Caco-2 (cell line): ENCODE results near the gene MYBPHL. TPM values are rescaled to one million over a fixed set of nuclear protein-coding genes. Genes with fewer than 3 reads are reported as not detected.

Experiments used
- BruUV-seq: library from RNA; stranded (reverse); fragments of 400-500 nt; replicated peaks from 2 replicates; lab custom pipeline; 2021; lab: Mats Ljungman, UMichigan
- CTCF ChIA-PET: fragments of 300-600 bp; sonication (Branson Sonifier 250); formaldehyde crosslinking; loops from one replicate; lab custom pipeline; 2022; ENCODE audit warnings: antibody characterized with exemption; lab: Charles Lee
- POLR2A ChIA-PET: fragments of 300-600 bp; sonication (Branson Sonifier 250); formaldehyde crosslinking; loops from one replicate; lab custom pipeline; 2022; ENCODE audit warnings: antibody characterized with exemption; lab: Charles Lee
- DNase-seq, 2 experiments: peaks; one replicate each; pipeline versions ENCODE4 v3.0.0 to v3.0.0-alpha.2; 2020 to 2022
- H3K27me3 ChIP-seq: replicated peaks from 2 replicates; pipeline ENCODE4 v1.6.0; 2011; ENCODE audit warnings: low read length; ENCODE audit not compliant: control insufficient read depth, insufficient read depth
- H3K36me3 ChIP-seq: 2 replicates; pipeline ENCODE4 v1.5.1; 2011; ENCODE audit warnings: low read length; ENCODE audit not compliant: control insufficient read depth, insufficient read depth
- H3K4me1 ChIP-seq: fragments of 250-450 bp; sonication (Bioruptor Pico); 2 replicates; pipeline ENCODE4 v1.5.1; 2020; ENCODE audit warnings: mild to moderate bottlenecking
- H3K4me3 ChIP-seq: 2 replicates; pipeline ENCODE4 v1.5.1; 2011; ENCODE audit warnings: low read depth, mild to moderate bottlenecking, control low read depth, low read length
- H3K9me3 ChIP-seq: fragments of 250-450 bp; sonication (Bioruptor Pico); 2 replicates; pipeline ENCODE4 v1.5.1; 2020; ENCODE audit warnings: mild to moderate bottlenecking, moderate library complexity
- H3K27ac Mint-ChIP-seq: one replicate; pipeline ENCODE4 v1.8.0; 2022; ENCODE audit warnings: mixed read lengths; ENCODE audit not compliant: unreplicated experiment
- H3K27me3 Mint-ChIP-seq: one replicate; pipeline ENCODE4 v1.8.0; 2022; ENCODE audit warnings: mixed read lengths; ENCODE audit not compliant: insufficient read depth, unreplicated experiment
- H3K36me3 Mint-ChIP-seq: one replicate; pipeline ENCODE4 v1.8.0; 2022; ENCODE audit warnings: mild to moderate bottlenecking, mixed read lengths; ENCODE audit not compliant: insufficient read depth, unreplicated experiment
- H3K4me1 Mint-ChIP-seq: one replicate; pipeline ENCODE4 v1.8.0; 2022; ENCODE audit warnings: low read depth, mixed read lengths; ENCODE audit not compliant: unreplicated experiment
- H3K4me3 Mint-ChIP-seq: one replicate; pipeline ENCODE4 v1.8.0; 2022; ENCODE audit warnings: mild to moderate bottlenecking, moderate library complexity, mixed read lengths; ENCODE audit not compliant: unreplicated experiment
- H3K9me3 Mint-ChIP-seq: one replicate; pipeline ENCODE4 v1.8.0; 2022; ENCODE audit warnings: mixed read lengths; ENCODE audit not compliant: unreplicated experiment
- intact Hi-C: fragments of 100-400 bp; cut with micrococcal nuclease; formaldehyde crosslinking; loops from one replicate; pipeline ENCODE4 v1.10.0; 2022; ENCODE audit not compliant: unreplicated experiment
- total RNA-seq: library from RNA; stranded (reverse); gene quantifications from 2 replicates; pipeline ENCODE4 v1.2.3, GENCODE V29; 2022
- TF ChIP-seq, protein P1 (sequence below), 2 experiments: fragments of 200-600 bp in 1 of 2; IDR thresholded peaks; 1 replicate in 1 of 2; 2 replicates in 1 of 2; pipeline versions ENCODE4 v1.5.1 to v1.8.0; 2011 to 2022; ENCODE audit warnings: antibody characterized with exemption in 1 of 2, control low read depth in 1 of 2, inconsistent platforms in 1 of 2, low read depth in 1 of 2, low read length in 1 of 2, mild to moderate bottlenecking in 1 of 2, moderate library complexity in 1 of 2; ENCODE audit not compliant: insufficient read depth in 1 of 2, severe bottlenecking in 1 of 2, unreplicated experiment in 1 of 2

The MYBPHL gene
- total RNA-seq, 1 experiment from 2014 or later = not detected

DNA sequence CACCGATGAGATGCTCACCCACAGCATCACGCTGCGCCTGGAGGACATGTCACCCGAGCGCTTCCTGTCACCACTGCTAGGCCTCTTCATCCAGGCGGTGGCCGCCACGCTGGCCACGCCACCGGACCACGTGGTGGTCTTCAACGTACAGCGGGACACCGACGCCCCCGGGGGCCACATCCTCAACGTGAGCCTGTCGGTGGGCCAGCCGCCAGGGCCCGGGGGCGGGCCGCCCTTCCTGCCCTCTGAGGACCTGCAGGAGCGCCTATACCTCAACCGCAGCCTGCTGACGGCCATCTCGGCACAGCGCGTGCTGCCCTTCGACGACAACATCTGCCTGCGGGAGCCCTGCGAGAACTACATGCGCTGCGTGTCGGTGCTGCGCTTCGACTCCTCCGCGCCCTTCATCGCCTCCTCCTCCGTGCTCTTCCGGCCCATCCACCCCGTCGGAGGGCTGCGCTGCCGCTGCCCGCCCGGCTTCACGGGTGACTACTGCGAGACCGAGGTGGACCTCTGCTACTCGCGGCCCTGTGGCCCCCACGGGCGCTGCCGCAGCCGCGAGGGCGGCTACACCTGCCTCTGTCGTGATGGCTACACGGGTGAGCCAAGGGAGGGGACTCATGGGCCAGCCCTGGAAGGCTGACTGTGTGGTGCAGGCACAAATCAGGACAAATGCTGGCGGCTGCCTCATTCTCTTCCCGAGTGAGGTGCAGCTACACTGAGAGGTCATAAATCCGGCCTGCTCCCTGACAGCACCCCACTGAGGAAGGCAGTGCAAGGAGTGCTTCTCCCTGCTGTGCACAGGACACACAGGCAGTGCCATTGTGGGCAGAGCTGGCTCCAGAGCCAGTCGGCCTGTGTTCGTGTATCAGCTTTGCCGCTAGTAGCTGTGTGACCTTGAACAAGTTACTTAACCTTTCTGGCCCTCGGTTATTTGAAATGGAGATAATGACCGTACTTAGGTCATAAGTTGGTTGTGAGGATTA is 48.0 kb downstream of the MYBPHL start:
- no peak overlapping the region for H3K4me3 Mint-ChIP-seq
- no peaks in the 10 kb centered on the region for H3K36me3 Mint-ChIP-seq
- TF ChIP-seq, protein P1, sequence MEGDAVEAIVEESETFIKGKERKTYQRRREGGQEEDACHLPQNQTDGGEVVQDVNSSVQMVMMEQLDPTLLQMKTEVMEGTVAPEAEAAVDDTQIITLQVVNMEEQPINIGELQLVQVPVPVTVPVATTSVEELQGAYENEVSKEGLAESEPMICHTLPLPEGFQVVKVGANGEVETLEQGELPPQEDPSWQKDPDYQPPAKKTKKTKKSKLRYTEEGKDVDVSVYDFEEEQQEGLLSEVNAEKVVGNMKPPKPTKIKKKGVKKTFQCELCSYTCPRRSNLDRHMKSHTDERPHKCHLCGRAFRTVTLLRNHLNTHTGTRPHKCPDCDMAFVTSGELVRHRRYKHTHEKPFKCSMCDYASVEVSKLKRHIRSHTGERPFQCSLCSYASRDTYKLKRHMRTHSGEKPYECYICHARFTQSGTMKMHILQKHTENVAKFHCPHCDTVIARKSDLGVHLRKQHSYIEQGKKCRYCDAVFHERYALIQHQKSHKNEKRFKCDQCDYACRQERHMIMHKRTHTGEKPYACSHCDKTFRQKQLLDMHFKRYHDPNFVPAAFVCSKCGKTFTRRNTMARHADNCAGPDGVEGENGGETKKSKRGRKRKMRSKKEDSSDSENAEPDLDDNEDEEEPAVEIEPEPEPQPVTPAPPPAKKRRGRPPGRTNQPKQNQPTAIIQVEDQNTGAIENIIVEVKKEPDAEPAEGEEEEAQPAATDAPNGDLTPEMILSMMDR (IDR thresholded peaks at IDR 0.05; ENCODE audit: insufficient read depth in 1 of 2, low read depth in 1 of 2, low read length in 1 of 2, severe bottlenecking in 1 of 2, unreplicated experiment in 1 of 2) = no peak
- CTCF ChIA-PET = interaction anchor here (1.5 kb wide), 1 partner anchor 139 kb away, joined by 4 read pairs; the partner anchor contains the start of gene SORT1
- no peak overlapping the region for H3K27ac Mint-ChIP-seq
- peaks cover 7% of the 10 kb centered on the region for H3K4me1 Mint-ChIP-seq
- no peak for DNase-seq
- Histone ChIP-seq H3K4me3 (no peak overlapping the region), H3K27me3 (no peaks in the 10 kb centered on the region), H3K4me1 (peaks cover 9% of the 10 kb centered on the region), H3K9me3 (no peaks in the 10 kb centered on the region), H3K36me3 (no peaks in the 10 kb centered on the region)
- H3K9me3 Mint-ChIP-seq = no peaks in the 10 kb centered on the region
- POLR2A ChIA-PET = no interaction called here
- no TSS peak for BruUV-seq
- intact Hi-C loops = no loop called here
- no peaks in the 10 kb centered on the region for H3K27me3 Mint-ChIP-seq

DNA sequence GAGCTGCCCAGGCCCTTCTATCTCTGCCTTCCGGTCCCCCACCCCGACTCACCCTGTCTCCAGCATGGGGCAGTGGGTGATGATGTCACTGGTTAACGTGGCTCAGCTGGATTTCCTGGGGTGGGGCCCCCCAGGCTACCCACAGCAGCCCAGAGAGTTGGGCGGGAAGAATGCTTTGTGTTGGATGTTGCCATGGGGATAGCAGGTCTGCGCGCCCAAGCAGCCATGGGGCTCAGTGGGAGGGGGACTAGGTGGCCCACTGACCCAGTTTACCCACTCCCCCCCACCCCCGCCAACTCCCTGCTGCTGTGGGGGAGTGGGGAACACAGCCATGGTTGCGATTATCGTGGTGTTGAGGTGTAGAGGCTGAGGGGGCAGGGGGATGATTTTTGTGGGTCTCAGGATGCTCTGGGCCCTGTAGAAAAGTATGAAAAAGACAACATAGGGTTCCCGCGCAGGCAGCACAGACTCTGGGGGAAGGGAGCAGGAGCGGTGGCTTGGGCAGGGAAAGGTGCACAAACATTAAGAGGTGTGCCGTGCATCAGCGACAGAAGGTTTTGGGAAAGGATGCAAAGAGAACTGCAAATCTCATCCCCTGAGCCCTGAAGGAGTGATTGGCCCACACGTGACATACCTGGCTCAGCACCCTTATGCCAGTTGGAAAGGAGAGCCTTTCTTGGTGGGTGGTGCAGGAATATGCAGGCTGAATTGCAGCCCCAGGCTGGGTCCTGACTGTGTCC is 49.0 kb downstream of the MYBPHL start:
- Mint-ChIP-seq H3K4me1 (peaks cover 7% of the 10 kb centered on the region), H3K27me3 (no peaks in the 10 kb centered on the region), H3K27ac (no peak overlapping the region), H3K36me3 (peaks cover 5% of the 10 kb centered on the region), H3K9me3 (no peaks in the 10 kb centered on the region), H3K4me3 (no peak overlapping the region)
- Histone ChIP-seq H3K4me1 (peaks cover 9% of the 10 kb centered on the region), H3K9me3 (no peaks in the 10 kb centered on the region), H3K36me3 (no peaks in the 10 kb centered on the region), H3K27me3 (no peaks in the 10 kb centered on the region), H3K4me3 (no peak overlapping the region)
- TF ChIP-seq, protein P1 (IDR thresholded peaks at IDR 0.05; ENCODE audit: insufficient read depth in 1 of 2, low read depth in 1 of 2, low read length in 1 of 2, severe bottlenecking in 1 of 2, unreplicated experiment in 1 of 2) = no peak
- intact Hi-C loops = no loop called here
- DNase-seq = no peak
- ChIA-PET CTCF (interaction anchor here (0.6 kb wide), 1 partner anchor 235 kb away, joined by 3 read pairs; no protein-coding TSS in a partner anchor), POLR2A (no interaction called here)
- BruUV-seq = no TSS peak
